Uterus (tissue), 2 donors: ENCODE measurements around the gene DMD.

Experiments
- CTCF ChIP-seq, 4 experiments: fragments of 200-600 bp in 2 of 4; fragments of 450-650 bp in 2 of 4; sonication (generic) in 2 of 4; IDR thresholded peaks; one replicate each; pipeline ENCODE4 v1.5.1; 2016 to 2019; ENCODE audit warnings: antibody characterized with exemption in 4 of 4, mild to moderate bottlenecking in 2 of 4, moderate library complexity in 1 of 4
- POLR2A ChIP-seq, 2 donors: fragments of 450-650 bp; IDR thresholded peaks; one replicate each; pipeline ENCODE4 v1.6.1; 2016; ENCODE audit warnings: antibody characterized with exemption in 2 of 2, mild to moderate bottlenecking in 1 of 2, moderate library complexity in 1 of 2

DNA sequence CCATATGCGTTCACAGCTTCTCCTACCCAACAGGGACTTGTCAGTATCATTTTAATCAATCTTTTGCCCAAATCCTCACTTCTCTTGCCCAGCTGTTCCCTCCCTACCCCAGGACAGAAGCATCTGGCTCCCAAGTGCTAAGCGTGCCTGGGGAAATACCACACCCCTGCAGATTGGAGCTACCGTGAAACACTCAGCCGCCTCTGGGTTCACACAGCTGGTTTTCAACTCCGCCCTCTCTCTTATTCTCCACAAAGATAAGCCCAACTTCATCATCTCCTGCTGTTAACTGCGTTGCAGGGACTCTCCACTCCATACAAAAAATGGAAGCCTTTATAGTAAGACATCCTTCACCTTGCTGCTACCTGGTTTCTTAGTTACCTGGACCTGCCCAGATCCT lies 1992.2 kb downstream of the DMD start:
- TF ChIP-seq CTCF (IDR thresholded peaks at IDR 0.05) (no peak), POLR2A (IDR thresholded peaks at IDR 0.05) (no peak)
